HG03159 (cell line): ENCODE results near the gene C5orf34.
"Not testable (repeated sequence)": the region's sequence is repeated elsewhere in the genome, so short reads cannot be mapped to it uniquely, and the experiment has no call there.

ENCODE experiments used
- ATAC-seq: cut with Tn5 transposase; IDR thresholded peaks from one replicate; pipeline ENCODE4 v1.9.1; 2021; ENCODE audit warnings: mild to moderate bottlenecking, moderate library complexity; ENCODE audit not compliant: unreplicated experiment

Gene C5orf34

DNA sequence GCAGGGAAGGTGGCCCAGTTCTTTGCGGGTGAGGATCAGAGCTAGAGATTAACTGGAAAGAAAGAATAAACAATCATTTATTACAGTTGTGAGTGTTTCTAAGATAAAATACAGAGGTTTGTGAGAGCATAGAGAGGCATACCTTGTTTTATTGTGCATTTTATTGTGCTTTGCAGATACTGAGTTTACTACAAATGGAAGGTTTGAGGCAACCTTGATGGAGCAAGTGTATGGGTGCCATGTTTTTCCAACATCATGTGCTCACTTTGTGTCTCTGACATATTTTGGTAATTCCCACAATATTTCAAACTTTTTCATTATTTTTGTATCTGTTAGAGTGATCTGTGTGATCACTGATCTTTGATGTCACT, 715 bp upstream of the C5orf34 start:
- ATAC-seq = no peak

- ATAC-seq = peak; percentile 32
Observed at GRCh38 chr5:43514471-43514815, 505 bp downstream of the C5orf34 start.

DNA sequence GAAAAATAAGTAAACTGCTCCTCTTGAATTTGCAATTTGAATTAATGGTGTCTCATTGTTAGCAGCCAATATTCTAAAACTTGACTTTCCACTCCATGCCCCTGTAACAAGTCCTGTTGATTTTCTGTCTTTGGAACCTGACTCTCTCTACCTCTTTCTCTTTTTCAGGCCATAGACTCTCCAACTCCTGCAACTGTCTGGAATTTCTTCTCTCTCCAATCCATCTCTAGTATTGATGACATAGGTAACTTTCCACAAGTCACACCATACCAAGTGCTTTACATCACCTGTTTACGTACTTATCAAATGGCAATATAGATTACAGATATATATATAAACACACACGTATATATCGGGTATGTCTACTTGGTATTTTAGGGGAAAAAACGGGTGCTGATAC, 923 bp downstream of the C5orf34 start:
- no peak for ATAC-seq

DNA sequence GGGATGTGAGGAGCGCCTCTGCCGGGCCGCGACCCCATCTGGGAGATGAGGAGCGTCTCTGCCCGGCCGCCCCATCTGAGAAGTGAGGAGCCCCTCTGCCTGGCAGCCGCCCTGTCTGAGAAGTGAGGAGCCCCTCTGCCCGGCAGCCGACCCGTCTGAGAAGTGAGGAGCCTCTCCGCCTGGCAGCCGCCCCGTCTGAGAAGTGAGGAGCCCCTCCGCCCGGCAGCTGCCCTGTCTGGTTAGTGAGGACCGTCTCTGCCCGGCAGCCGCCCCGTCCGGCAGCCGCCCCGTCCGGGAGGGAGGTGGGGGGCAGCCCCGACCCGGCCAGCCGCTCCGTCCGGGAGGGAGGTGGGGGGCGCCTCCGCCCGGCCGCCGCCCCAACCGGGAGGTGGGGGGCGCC, 3.9 kb downstream of the C5orf34 start:
- not testable (repeated sequence) for ATAC-seq

- no peak for ATAC-seq
Observed at GRCh38 chr5:43498581-43498980, 16.4 kb downstream of the C5orf34 start.

DNA sequence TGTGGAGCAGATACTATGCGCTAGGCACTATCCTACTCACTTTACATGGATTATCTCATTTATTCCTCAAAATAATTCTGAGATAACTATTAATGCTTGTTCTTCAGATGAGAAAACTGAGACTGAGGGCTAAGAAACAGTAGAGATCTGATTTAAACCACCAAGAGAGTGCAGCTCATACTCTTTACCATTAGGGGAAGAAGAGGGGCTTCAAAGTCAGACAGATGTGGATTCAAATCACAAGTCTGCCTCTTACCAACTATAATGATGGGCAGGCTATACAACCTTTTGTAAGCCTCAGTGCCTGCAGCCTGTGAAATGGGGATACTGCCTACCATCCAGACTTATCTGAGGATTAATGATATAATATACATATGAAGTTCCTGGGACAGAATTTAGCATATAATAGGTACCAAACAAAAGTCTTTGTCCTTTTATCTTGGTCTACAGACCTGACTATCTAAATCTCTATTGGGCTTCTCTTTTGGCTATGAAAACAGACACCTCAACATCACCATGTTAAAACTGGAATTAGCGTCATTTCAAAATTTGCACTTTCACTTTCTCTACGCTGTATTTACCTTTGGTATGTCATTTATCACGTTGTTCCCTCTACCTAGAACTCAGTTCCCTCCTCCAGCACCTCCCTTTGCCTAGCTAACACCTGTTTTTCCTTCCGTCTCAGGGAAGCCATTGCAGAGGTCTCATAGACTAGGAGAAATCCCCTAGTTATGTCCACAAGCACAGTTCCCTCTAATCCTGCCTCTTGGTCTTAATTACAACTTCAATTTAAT, 17.4 kb downstream of the C5orf34 start:
- no peak for ATAC-seq

- ATAC-seq = no peak
Observed at GRCh38 chr5:43491326-43491725, 23.6 kb downstream of the C5orf34 start.

- ATAC-seq = no peak
Observed at GRCh38 chr5:43486353-43486752, 28.6 kb downstream of the C5orf34 start.

- no peak for ATAC-seq
Observed at GRCh38 chr5:43485406-43485805, 29.5 kb downstream of the C5orf34 start.

GRCh38 chr5:43484106-43484849, 30.7 kb downstream of the C5orf34 start:
- ATAC-seq = peak; percentile 81

GRCh38 chr5:43483298-43484105, 31.4 kb downstream of the C5orf34 start, which contains the start of gene TMEM267:
Gene TMEM267 (minus strand): TSS chr5:43483865. CDS start chr5:43453969, 29,896 bp downstream.
- peak; percentile 85 for ATAC-seq

GRCh38 chr5:43482490-43483297, 32.3 kb downstream of the C5orf34 start:
- no peak for ATAC-seq

GRCh38 chr5:43469671-43470391, 45.1 kb downstream of the C5orf34 start:
- ATAC-seq = no peak

GRCh38 chr5:43467100-43467499, 47.8 kb downstream of the C5orf34 start:
- no peak for ATAC-seq

DNA sequence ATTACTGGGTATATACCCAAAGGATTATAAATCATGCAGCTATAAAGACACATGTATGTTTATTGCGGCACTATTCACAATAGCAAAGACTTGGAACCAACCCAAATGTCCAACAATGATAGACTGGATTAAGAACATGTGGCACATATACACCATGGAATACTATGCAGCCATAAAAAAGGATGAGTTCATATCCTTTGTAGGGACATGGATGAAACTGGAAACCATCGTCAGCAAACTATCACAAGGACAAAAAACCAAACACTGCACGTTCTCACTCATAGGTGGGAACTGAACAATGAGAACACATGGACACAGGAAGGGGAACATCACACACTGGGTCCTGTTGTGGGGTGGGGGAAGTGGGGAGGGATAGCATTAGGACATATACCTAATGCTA, 49.5 kb downstream of the C5orf34 start:
- not testable (repeated sequence) for ATAC-seq

DNA sequence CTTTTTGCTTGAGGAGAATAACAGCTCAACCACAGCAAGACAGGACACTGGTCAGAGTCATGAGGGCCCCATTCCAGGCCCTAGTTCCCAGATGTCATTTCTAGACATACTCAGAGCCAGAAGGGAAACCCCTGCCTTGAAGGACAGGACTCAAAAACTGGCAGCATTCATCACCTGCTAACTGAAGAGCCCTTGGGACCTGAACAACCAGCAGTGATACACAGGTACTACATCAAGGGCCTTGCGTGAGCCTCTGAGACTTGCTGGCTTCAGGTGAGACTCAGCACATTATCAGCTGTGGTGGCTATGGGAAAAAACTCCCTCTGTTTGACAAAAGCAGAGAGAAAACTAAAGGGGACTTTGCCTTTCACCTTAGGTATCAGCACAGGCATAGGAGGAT, 53.9 kb downstream of the C5orf34 start:
- no peak for ATAC-seq

DNA sequence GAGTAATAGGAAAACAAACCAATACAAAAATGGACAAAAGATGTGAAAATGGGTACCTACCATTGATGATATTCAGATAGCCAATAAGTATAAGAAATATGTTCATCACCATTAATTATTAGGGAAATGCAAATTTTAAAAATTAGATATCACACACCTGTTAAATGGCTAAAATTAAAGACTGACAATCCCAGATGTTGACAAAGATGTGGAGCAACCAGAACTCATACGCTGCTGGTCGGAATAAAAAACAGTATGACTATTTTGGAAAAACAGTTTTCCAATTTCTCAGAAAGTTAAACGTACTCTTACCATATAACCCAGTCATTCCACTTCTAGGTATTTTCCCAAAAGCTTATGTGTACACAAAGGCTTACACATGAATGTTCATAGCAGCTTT, 58.4 kb downstream of the C5orf34 start:
- no peak for ATAC-seq

DNA sequence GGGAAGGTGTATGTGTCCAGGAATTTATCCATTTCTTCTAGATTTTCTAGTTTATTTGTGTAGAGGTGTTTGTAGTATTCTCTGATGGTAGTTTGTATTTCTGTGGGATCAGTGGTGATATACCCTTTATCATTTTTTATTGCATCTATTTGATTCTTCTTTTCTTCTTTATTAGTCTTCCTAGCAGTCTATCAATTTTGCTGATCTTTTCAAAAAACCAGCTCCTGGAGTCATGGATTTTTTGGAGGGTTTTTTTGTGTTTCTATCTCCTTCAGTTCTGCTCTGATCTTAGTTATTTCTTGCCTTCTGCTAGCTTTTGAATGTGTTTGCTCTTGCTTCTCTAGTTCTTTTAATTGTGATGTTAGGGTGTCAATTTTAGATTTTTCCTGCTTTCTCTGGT, 73.4 kb downstream of the C5orf34 start:
- not testable (repeated sequence) for ATAC-seq

DNA sequence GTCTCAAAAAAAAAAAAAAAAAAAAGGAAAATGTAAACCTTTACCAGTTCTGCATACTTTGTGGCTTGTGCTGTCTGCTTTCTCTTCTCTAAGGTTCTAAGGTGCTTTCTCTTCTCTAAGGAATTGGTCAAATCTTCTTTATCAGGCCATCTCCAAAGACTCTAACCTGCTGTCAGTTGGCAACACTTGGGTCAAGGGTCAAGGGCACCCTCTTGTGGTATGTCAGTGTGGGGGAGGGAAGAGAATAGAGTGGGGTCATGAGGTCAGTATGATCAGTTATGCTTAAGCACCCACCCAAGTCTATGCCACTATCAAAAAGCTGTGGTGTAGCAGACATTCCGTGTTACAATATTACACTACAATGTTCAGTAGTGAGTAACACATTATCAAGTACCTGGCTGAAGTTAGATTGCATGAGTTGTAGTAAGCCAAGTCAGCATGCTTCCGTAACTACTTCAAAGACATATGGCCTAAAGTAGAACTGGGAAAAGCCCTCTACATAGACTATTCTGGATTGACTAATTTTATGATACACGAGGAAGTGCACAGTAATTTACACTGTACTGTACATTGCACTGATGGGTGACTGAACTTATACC, 77.8 kb downstream of the C5orf34 start:
- ATAC-seq = no peak
